Measurements from ENCODE around the gene LYST. TPM values are rescaled to one million over a fixed set of nuclear protein-coding genes. Genes with fewer than 3 reads are reported as not detected.

The LYST gene
- total and polyA plus RNA-seq, 4 experiments from 2014 or later: 4.2 to 35.2 (median 21.0) TPM

- Histone ChIP-seq H3K27me3 (ENCODE audit: insufficient read depth, low read length) (no peaks in the 10 kb centered on the region), H3K9me3 (ENCODE audit: control insufficient read depth in 1 of 2, low read length in 2 of 2) (no peaks in the 10 kb centered on the region), H3K4me3 (ENCODE audit: low read length in 2 of 2) (no peak overlapping the region), H3K4me1 (ENCODE audit: insufficient read depth, low read length) (no peaks in the 10 kb centered on the region), H3K36me3 (ENCODE audit: insufficient read depth, low read length) (no peaks in the 10 kb centered on the region), H3K27ac (ENCODE audit: low read depth, low read length) (no peak overlapping the region)
- no peak for DNase-seq
- Mint-ChIP-seq H3K4me3 (no peak overlapping the region), H3K36me3 (peaks cover 45 to 48% of the 10 kb centered on the region in 2 donors), H3K27ac (no peak overlapping the region), H3K27me3 (no peaks in the 10 kb centered on the region), H3K4me1 (peaks cover 0 to 5% (median 0%) of the 10 kb centered on the region in 4 donors), H3K9me3 (no peaks in the 10 kb centered on the region)
- ChIA-PET POLR2A (ENCODE audit: partially characterized antibody) (no interaction called here), CTCF (ENCODE audit: partially characterized antibody) (no interaction called here)
- intact Hi-C loops (cut with micrococcal nuclease): no loop called here
Observed at GRCh38 chr1:235737751-235738150, 129.0 kb downstream of the LYST start.

DNA sequence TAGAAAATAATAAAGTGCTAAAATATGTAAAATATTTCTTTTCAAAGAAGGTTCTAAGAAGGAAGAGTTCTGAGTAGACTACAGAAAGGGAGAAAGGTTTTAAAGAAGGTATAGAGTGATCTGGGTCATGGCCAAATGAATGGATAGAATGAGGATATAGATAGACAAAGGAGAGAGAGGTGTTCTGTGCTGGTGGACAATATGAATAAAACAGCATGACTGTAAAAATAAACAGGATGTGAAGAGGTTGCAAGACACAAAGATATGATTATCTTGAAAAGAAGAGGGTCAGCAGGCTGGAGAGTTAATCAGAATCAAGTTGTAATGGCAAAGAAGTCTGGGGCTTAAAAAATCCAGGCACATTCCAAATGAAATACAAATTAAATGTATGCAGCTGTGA is 130.4 kb downstream of the LYST start:
- Histone ChIP-seq H3K36me3 (ENCODE audit: insufficient read depth, low read length) (no peaks in the 10 kb centered on the region), H3K4me1 (ENCODE audit: insufficient read depth, low read length) (no peaks in the 10 kb centered on the region), H3K27ac (ENCODE audit: low read depth, low read length) (no peak overlapping the region), H3K27me3 (ENCODE audit: insufficient read depth, low read length) (no peaks in the 10 kb centered on the region), H3K4me3 (ENCODE audit: low read length in 2 of 2) (no peak overlapping the region), H3K9me3 (ENCODE audit: control insufficient read depth in 1 of 2, low read length in 2 of 2) (no peaks in the 10 kb centered on the region)
- Mint-ChIP-seq H3K9me3 (no peaks in the 10 kb centered on the region), H3K4me1 (peaks cover 0 to 3% (median 0%) of the 10 kb centered on the region in 4 donors), H3K27me3 (no peaks in the 10 kb centered on the region), H3K4me3 (no peak overlapping the region), H3K27ac (peak overlapping the region in 1 of 7 donors; percentile 3), H3K36me3 (peaks cover 38 to 40% of the 10 kb centered on the region in 2 donors)
- ChIA-PET CTCF (ENCODE audit: partially characterized antibody) (no interaction called here), POLR2A (ENCODE audit: partially characterized antibody) (no interaction called here)
- intact Hi-C loops (cut with micrococcal nuclease): no loop called here
- no peak for DNase-seq

DNA sequence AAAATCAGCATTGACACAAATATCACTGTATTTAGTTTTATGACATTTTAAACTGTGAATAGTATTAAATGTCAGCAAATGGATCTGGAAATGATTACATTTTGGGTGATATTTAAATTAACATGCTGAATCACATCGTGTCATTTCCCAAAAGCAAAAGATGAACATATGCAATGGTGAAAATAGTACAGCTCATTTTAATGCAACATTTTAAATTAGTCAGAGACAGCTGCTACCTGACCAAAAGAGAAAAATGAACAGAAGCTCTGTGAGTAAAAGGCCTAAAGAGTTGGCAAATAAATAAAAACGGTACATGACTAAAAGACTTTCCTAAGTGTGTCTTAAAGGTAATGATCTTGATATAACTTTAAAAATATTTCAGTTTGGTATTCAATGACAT is 131.1 kb downstream of the LYST start:
- no peaks in the 10 kb centered on the region for H3K36me3 ChIP-seq (ENCODE audit: insufficient read depth, low read length)
- H3K27me3 ChIP-seq (ENCODE audit: insufficient read depth, low read length): no peaks in the 10 kb centered on the region
- Mint-ChIP-seq H3K4me3 (no peak overlapping the region), H3K4me1 (peaks cover 0 to 3% (median 0%) of the 10 kb centered on the region in 4 donors), H3K9me3 (no peaks in the 10 kb centered on the region), H3K27ac (no peak overlapping the region), H3K27me3 (no peaks in the 10 kb centered on the region), H3K36me3 (peaks cover 40 to 43% of the 10 kb centered on the region in 2 donors)
- CTCF ChIA-PET (ENCODE audit: partially characterized antibody): no interaction called here
- no peak overlapping the region for H3K27ac ChIP-seq (ENCODE audit: low read depth, low read length)
- H3K4me1 ChIP-seq (ENCODE audit: insufficient read depth, low read length): no peaks in the 10 kb centered on the region
- intact Hi-C loops (cut with micrococcal nuclease): no loop called here
- POLR2A ChIA-PET (ENCODE audit: partially characterized antibody): no interaction called here
- no peak for DNase-seq
- no peak overlapping the region for H3K4me3 ChIP-seq (ENCODE audit: low read length in 2 of 2)
- H3K9me3 ChIP-seq (ENCODE audit: control insufficient read depth in 1 of 2, low read length in 2 of 2): no peaks in the 10 kb centered on the region

DNA sequence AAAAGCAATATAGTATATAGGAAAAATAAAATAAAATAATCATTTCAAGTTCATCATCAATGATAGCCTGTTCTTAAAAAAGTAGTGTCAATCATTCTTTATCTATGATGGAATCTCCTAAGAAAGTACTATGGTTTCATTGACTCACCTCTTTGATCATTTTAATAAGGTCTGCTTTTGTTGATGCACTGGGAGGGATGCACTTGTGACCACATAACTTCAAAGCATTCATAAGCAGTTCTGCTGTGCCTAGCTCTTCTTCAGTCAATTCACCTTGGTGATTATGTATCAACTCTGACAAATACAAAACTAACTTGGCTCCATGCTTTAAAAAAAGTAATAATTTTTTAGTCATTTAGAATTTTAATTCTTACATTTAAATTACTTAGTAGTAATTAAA is 132.4 kb downstream of the LYST start:
- peak; percentile 20 to 52 (median 42) for DNase-seq
- no peak overlapping the region for H3K4me3 ChIP-seq (ENCODE audit: low read length in 2 of 2)
- no peaks in the 10 kb centered on the region for H3K9me3 ChIP-seq (ENCODE audit: control insufficient read depth in 1 of 2, low read length in 2 of 2)
- H3K27me3 ChIP-seq (ENCODE audit: insufficient read depth, low read length): no peaks in the 10 kb centered on the region
- intact Hi-C loops (cut with micrococcal nuclease): no loop called here
- Mint-ChIP-seq H3K4me1 (peaks cover 0 to 3% (median 0%) of the 10 kb centered on the region in 4 donors), H3K9me3 (no peaks in the 10 kb centered on the region), H3K27ac (peak overlapping the region in 1 of 7 donors; percentile 26), H3K27me3 (no peaks in the 10 kb centered on the region), H3K36me3 (peaks cover 31 to 36% of the 10 kb centered on the region in 2 donors), H3K4me3 (no peak overlapping the region)
- ChIA-PET CTCF (ENCODE audit: partially characterized antibody) (no interaction called here), POLR2A (ENCODE audit: partially characterized antibody) (no interaction called here)
- no peak overlapping the region for H3K27ac ChIP-seq (ENCODE audit: low read depth, low read length)
- H3K36me3 ChIP-seq (ENCODE audit: insufficient read depth, low read length): no peaks in the 10 kb centered on the region
- H3K4me1 ChIP-seq (ENCODE audit: insufficient read depth, low read length): no peaks in the 10 kb centered on the region

DNA sequence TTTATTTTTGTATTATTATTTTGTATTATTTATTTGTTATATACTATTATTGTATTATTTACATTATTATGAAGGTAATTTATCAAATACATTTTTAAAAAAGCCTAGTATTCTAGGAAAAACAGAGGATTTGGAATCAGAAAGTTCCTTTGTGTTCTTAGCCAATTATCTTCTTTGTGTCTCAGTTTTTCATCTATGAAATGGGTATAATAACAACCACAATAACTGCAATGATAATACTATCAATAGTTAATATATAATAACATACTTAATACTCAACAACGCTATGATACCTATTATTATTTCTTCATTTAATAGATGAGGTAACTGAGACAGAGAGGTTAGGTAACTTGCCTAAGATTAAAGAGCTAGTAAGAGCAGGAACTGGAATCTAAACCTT is 136.7 kb downstream of the LYST start:
- Mint-ChIP-seq H3K4me1 (no peaks in the 10 kb centered on the region), H3K27me3 (no peaks in the 10 kb centered on the region), H3K4me3 (no peak overlapping the region), H3K36me3 (peaks cover 13 to 20% of the 10 kb centered on the region in 2 donors), H3K27ac (no peak overlapping the region), H3K9me3 (no peaks in the 10 kb centered on the region)
- H3K36me3 ChIP-seq (ENCODE audit: insufficient read depth, low read length): no peaks in the 10 kb centered on the region
- no peak for DNase-seq
- H3K27ac ChIP-seq (ENCODE audit: low read depth, low read length): no peak overlapping the region
- intact Hi-C loops (cut with micrococcal nuclease): no loop called here
- ChIA-PET CTCF (ENCODE audit: partially characterized antibody) (interaction anchor here (1.4 to 2.2 kb wide), 2 partner anchors 214 to 216 kb away, joined by 3 to 4 read pairs; no protein-coding TSS in a partner anchor), POLR2A (ENCODE audit: partially characterized antibody) (interaction anchor here (0.6 kb wide), 1 partner anchor 104 kb away, joined by 3 read pairs; no protein-coding TSS in a partner anchor)
- no peak overlapping the region for H3K4me3 ChIP-seq (ENCODE audit: low read length in 2 of 2)
- H3K9me3 ChIP-seq (ENCODE audit: control insufficient read depth in 1 of 2, low read length in 2 of 2): no peaks in the 10 kb centered on the region
- no peaks in the 10 kb centered on the region for H3K27me3 ChIP-seq (ENCODE audit: insufficient read depth, low read length)
- H3K4me1 ChIP-seq (ENCODE audit: insufficient read depth, low read length): no peaks in the 10 kb centered on the region

DNA sequence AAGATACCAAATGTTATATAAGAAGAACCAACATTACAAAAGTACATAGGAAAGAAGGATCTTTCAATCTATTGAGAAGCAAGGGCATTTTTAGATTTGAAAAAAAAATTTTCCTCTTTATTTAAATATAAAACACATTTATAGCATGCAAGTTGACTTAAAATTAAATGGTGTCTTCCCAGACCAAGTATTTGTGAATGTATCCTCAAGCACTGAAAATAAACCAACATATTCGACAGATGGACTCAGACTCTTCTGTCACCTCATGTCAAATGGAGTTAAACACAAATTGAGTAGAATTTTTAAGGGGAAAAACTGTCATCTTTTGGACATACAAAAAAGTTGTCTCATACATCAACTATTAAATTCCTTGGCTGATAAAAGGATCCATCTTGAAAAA is 140.1 kb downstream of the LYST start:
- Histone ChIP-seq H3K36me3 (ENCODE audit: insufficient read depth, low read length) (peaks cover 7% of the 10 kb centered on the region), H3K9me3 (ENCODE audit: control insufficient read depth in 1 of 2, low read length in 2 of 2) (no peaks in the 10 kb centered on the region), H3K4me3 (ENCODE audit: low read length in 2 of 2) (no peak overlapping the region), H3K27me3 (ENCODE audit: insufficient read depth, low read length) (no peaks in the 10 kb centered on the region), H3K27ac (ENCODE audit: low read depth, low read length) (no peak overlapping the region), H3K4me1 (ENCODE audit: insufficient read depth, low read length) (no peaks in the 10 kb centered on the region)
- Mint-ChIP-seq H3K9me3 (no peaks in the 10 kb centered on the region), H3K36me3 (peaks cover 19 to 25% of the 10 kb centered on the region in 2 donors), H3K27me3 (no peaks in the 10 kb centered on the region), H3K4me1 (no peaks in the 10 kb centered on the region), H3K27ac (no peak overlapping the region), H3K4me3 (no peak overlapping the region)
- no peak for DNase-seq
- CTCF ChIA-PET (ENCODE audit: partially characterized antibody): no interaction called here
- intact Hi-C loops (cut with micrococcal nuclease): no loop called here
- POLR2A ChIA-PET (ENCODE audit: partially characterized antibody): no interaction called here

- Mint-ChIP-seq H3K4me3 (no peak overlapping the region), H3K36me3 (peaks cover 18 to 27% of the 10 kb centered on the region in 2 donors), H3K9me3 (no peaks in the 10 kb centered on the region), H3K4me1 (no peaks in the 10 kb centered on the region), H3K27ac (no peak overlapping the region), H3K27me3 (no peaks in the 10 kb centered on the region)
- Histone ChIP-seq H3K4me3 (ENCODE audit: low read length in 2 of 2) (no peak overlapping the region), H3K27ac (ENCODE audit: low read depth, low read length) (no peak overlapping the region), H3K9me3 (ENCODE audit: control insufficient read depth in 1 of 2, low read length in 2 of 2) (no peaks in the 10 kb centered on the region), H3K36me3 (ENCODE audit: insufficient read depth, low read length) (peaks cover 7% of the 10 kb centered on the region), H3K4me1 (ENCODE audit: insufficient read depth, low read length) (no peaks in the 10 kb centered on the region), H3K27me3 (ENCODE audit: insufficient read depth, low read length) (no peaks in the 10 kb centered on the region)
- ChIA-PET POLR2A (ENCODE audit: partially characterized antibody) (no interaction called here), CTCF (ENCODE audit: partially characterized antibody) (interaction anchor here (0.8 to 1.2 kb wide), 2 partner anchors 209 to 247 kb away, joined by 4 to 7 read pairs; no protein-coding TSS in a partner anchor)
- no peak for DNase-seq
- intact Hi-C loops (cut with micrococcal nuclease): no loop called here
Observed at GRCh38 chr1:235725434-235725833, 141.3 kb downstream of the LYST start.

DNA sequence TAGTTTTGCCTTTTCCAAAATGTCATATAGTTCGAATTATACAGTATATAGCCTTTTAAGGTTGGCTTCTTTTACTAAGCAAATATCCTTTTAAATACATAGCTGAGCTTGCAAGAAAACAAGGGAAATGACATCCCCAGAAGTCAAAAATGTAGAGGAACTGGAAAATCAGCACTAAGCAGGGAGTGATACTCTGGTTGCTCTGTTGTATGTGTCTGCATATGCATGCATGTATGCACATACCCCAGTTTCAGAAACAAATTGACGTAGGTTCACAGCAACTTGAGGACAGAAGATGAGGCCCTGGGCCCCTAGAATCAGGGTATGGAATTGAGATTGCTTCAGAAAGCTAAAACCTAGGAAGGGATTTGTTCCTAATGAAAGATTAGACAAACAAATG is 142.0 kb downstream of the LYST start:
- no peak overlapping the region for H3K27ac Mint-ChIP-seq
- intact Hi-C loops (cut with micrococcal nuclease): no loop called here
- POLR2A ChIA-PET (ENCODE audit: partially characterized antibody): no interaction called here

More for the DNA sequence above, 142.0 kb downstream of the LYST start:
- H3K4me1 ChIP-seq (ENCODE audit: insufficient read depth, low read length): no peaks in the 10 kb centered on the region
- Mint-ChIP-seq H3K9me3 (no peaks in the 10 kb centered on the region), H3K36me3 (peaks cover 21 to 31% of the 10 kb centered on the region in 2 donors), H3K4me3 (no peak overlapping the region), H3K4me1 (no peaks in the 10 kb centered on the region), H3K27me3 (no peaks in the 10 kb centered on the region)
- no peak for DNase-seq
- no peaks in the 10 kb centered on the region for H3K27me3 ChIP-seq (ENCODE audit: insufficient read depth, low read length)
- CTCF ChIA-PET (ENCODE audit: partially characterized antibody): interaction anchor here (1.2 kb wide), 1 partner anchor 248 kb away, joined by 7 read pairs; no protein-coding TSS in a partner anchor
- no peak overlapping the region for H3K27ac ChIP-seq (ENCODE audit: low read depth, low read length)
- peaks cover 7% of the 10 kb centered on the region for H3K36me3 ChIP-seq (ENCODE audit: insufficient read depth, low read length)
- no peak overlapping the region for H3K4me3 ChIP-seq (ENCODE audit: low read length in 2 of 2)
- no peaks in the 10 kb centered on the region for H3K9me3 ChIP-seq (ENCODE audit: control insufficient read depth in 1 of 2, low read length in 2 of 2)

All from CD4-positive, alpha-beta memory T cell (primary cell).